ENCODE results near the gene ZBTB4.

The ZBTB4 gene, protein sequence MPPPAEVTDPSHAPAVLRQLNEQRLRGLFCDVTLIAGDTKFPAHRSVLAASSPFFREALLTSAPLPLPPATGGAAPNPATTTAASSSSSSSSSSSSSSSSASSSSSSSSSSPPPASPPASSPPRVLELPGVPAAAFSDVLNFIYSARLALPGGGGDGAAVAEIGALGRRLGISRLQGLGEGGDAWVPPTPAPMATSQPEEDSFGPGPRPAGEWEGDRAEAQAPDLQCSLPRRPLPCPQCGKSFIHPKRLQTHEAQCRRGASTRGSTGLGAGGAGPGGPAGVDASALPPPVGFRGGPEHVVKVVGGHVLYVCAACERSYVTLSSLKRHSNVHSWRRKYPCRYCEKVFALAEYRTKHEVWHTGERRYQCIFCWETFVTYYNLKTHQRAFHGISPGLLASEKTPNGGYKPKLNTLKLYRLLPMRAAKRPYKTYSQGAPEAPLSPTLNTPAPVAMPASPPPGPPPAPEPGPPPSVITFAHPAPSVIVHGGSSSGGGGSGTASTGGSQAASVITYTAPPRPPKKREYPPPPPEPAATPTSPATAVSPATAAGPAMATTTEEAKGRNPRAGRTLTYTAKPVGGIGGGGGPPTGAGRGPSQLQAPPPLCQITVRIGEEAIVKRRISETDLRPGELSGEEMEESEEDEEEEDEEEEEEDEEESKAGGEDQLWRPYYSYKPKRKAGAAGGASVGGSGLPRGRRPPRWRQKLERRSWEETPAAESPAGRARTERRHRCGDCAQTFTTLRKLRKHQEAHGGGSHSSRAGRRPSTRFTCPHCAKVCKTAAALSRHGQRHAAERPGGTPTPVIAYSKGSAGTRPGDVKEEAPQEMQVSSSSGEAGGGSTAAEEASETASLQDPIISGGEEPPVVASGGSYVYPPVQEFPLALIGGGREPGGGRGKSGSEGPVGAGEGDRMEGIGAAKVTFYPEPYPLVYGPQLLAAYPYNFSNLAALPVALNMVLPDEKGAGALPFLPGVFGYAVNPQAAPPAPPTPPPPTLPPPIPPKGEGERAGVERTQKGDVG

DNA sequence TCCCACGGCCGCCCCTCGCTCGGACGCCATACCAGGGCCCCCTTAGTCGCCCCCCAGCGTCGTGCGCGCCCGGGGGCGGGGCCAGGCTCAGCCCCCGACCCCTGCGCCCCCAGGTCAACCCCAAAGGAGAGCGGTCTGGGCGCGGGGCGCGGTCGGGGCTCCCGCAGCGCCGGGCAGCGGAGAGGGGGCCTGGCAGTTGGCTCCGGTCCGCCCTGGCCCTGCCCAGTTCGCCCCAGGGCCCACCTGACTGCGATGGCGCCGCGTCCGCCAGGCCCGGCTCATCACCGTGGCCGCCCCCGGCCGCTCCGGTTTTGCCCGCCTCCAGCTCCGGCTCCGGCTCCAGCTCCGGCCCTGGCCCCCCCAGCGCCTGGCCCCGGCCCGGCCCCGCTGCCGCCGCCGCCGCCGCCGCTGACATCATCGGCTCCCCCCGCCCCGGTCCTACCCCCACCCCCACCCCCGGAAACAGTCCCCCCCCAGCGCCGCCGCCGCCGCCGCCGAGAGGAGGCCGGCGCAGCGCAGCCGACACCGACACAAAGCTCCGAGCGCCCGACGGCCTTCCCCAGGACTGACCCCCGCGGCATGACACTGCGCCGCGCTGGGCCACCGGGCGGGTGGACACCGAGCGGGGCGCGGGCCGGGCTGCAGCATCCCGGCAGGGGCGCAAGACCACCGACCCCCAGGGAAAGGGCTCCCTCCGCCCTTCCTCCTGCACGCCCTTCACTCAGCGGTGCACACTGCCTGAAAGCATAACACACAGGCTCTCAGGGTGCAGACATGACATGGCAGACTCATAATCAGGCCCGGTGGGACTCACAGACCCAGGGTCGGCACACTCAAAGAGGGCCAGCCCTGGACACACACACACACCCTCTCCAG, at the start of gene ZBTB4:
ZBTB4 (minus strand) TSS at position 419 of the 876 bp plus-strand sequence. CDS start 12,830 bp downstream, outside the sequence.
- DNase-seq (ENCODE audit: low read depth in 1 of 2, low spot score in 1 of 2): peak; percentile 56 to 58

DNA sequence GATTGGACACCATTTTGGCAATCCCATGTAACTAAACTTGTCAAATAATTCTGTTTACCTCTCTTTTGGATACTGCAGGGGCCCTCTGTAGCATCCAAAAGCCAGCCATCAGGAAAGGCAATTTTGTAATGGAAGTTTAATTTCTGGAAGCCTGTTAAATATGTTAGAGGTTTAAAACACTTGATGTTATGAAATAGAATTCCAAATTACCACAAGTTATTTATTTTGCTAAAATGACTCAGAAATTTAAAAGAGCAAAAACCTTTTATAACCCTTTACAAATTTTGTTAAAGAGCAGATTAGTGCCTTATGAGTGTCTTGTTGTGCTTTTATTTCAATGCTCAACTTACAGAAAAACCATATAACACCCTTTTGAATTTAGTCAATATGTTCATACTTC, 49.4 kb upstream of the ZBTB4 start:
- no peak for DNase-seq (ENCODE audit: low read depth in 1 of 2, low spot score in 1 of 2)

DNA sequence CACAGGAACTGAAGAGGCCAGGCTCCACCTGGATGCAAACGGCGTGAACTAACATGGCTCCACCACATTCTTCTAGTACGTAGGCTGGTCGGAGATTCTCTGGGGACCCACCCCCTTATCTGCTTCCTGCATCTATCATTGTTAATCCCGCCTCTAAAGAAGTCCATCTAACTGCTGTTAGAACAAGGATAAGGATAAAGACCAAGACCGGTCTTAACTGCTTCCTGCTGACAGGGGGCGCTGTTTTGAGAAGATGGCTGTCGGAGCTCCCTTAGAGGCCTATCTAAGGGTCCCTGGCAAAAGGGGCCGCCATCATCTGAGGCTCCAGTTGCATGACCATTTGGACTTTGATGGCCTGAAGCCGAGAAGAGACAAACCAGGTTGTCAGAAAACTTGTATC, 43.6 kb upstream of the ZBTB4 start:
- peak in 1 of 2 donors; percentile 15 for DNase-seq (ENCODE audit: low read depth in 1 of 2, low spot score in 1 of 2)

DNA sequence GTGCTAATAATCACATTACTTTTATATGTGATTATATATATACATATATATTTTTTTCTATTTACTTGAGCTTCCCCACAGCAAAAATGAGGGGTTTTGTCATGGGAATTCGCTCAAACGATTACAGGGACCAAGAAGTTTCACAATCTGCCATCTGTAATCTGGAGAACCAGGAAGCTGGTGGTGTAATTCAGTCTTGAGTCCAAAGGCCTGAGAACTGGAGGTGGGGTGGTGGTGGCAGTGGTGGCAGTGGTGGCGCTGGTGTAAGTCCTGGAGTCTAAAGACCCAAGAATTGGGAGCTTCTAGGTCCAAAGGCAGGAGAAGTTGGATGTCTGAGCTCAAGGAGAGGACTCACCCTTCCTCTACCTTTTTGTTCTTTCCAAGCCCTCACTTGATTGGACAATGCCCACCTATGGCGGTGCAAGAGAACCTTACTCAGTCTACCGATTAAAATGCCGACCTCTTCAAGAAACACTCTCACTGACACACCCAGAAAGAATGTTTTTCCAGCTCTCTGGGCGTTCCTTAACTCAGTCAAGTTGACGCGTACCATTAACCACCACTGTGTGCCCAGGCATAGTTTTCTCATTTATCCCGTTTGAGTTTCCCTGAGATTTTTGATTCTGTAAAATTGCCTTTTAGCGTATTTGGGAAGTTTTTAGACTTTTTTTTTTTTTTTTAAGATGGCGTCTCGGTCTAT, 36.6 kb upstream of the ZBTB4 start:
- no peak for DNase-seq (ENCODE audit: low read depth in 1 of 2, low spot score in 1 of 2)

DNA sequence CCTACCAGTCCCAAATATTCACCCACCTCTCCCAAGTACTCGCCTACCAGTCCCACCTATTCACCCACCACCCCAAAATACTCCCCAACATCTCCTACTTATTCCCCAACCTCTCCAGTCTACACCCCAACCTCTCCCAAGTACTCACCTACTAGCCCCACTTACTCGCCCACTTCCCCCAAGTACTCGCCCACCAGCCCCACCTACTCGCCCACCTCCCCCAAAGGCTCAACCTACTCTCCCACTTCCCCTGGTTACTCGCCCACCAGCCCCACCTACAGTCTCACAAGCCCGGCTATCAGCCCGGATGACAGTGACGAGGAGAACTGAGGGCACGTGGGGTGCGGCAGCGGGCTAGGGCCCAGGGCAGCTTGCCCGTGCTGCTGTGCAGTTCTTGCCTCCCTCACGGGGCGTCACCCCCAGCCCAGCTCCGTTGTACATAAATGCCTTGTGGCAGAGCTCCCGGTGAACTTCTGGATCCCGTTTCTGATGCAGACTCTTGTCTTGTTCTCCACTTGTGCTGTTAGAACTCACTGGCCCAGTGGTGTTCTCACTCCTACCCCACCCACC, 34.5 kb upstream of the ZBTB4 start:
- DNase-seq (ENCODE audit: low read depth in 1 of 2, low spot score in 1 of 2): no peak

DNA sequence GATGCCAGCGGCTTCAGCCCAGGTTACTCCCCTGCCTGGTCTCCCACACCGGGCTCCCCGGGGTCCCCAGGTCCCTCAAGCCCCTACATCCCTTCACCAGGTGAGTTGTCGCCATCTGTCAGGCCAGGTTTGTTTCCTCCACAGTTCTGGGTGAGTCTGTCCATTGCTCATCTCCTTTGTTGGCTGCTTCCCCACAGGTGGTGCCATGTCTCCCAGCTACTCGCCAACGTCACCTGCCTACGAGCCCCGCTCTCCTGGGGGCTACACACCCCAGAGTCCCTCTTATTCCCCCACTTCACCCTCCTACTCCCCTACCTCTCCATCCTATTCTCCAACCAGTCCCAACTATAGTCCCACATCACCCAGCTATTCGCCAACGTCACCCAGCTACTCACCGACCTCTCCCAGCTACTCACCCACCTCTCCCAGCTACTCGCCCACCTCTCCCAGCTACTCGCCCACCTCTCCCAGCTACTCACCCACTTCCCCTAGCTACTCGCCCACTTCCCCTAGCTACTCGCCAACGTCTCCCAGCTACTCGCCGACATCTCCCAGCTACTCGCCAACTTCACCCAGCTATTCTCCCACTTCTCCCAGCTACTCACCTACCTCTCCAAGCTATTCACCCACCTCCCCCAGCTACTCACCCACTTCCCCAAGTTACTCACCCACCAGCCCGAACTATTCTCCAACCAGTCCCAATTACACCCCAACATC, 33.6 kb upstream of the ZBTB4 start:
- DNase-seq (ENCODE audit: low read depth in 1 of 2, low spot score in 1 of 2): no peak

DNA sequence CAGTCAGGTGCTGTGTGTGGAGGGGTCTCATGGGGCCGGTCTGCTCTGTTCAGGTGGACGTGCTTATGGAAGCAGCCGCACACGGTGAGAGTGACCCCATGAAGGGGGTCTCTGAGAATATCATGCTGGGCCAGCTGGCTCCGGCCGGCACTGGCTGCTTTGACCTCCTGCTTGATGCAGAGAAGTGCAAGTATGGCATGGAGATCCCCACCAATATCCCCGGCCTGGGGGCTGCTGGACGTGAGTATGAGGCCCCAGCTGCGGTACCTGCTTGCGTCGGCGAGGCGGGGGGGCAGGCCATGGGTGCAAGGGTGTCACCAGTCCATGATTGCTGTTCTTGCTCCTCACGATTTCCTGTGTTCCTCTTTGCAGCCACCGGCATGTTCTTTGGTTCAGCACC, 32.7 kb upstream of the ZBTB4 start:
- no peak for DNase-seq (ENCODE audit: low read depth in 1 of 2, low spot score in 1 of 2)

DNA sequence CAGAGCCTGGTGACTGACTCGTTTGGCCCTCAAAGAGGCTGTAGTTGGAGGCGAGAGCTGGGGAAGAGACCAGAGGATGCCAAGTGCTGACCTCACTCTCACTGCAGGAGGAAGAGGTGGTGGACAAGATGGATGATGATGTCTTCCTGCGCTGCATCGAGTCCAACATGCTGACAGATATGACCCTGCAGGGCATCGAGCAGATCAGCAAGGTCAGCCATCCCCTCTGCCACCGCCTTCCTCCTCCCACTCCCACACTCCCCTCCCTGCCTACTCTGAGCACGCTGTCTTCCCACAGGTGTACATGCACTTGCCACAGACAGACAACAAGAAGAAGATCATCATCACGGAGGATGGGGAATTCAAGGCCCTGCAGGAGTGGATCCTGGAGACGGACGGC, 31.7 kb upstream of the ZBTB4 start:
- no peak for DNase-seq (ENCODE audit: low read depth in 1 of 2, low spot score in 1 of 2)

DNA sequence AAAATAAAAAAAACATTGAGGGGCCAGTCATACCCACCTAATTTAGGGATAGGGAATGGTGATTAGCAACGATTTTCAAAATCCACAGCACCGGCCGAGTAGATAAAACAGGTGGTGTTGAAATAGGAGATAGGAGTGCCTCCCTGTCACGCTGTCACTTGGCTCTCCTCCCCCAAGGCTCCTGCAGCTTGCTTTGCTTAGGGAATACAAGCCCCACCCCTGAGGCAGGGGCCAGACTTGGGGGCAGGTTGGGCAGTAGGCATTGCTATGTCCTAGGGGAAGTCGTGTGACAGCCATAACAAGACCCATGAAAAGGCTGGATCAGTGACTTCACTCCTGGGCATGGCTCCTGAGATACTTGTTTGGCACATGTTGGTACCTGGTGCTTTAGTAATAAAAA, 30.5 kb upstream of the ZBTB4 start:
- DNase-seq (ENCODE audit: low read depth in 1 of 2, low spot score in 1 of 2): no peak

DNA sequence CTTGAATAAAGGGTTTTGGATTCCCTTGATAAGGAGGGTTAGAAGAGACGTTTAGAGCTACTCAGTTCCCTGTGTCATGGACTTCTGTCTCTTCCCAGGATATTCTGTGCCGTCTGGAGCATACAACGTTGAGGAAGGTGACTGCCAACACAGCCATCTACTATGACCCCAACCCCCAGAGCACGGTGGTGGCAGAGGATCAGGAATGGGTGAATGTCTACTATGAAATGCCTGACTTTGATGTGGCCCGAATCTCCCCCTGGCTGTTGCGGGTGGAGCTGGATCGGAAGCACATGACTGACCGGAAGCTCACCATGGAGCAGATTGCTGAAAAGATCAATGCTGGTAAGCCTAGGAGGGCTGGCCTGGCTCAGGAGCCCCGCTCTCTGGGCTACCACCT, 29.4 kb upstream of the ZBTB4 start:
- no peak for DNase-seq (ENCODE audit: low read depth in 1 of 2, low spot score in 1 of 2)

DNA sequence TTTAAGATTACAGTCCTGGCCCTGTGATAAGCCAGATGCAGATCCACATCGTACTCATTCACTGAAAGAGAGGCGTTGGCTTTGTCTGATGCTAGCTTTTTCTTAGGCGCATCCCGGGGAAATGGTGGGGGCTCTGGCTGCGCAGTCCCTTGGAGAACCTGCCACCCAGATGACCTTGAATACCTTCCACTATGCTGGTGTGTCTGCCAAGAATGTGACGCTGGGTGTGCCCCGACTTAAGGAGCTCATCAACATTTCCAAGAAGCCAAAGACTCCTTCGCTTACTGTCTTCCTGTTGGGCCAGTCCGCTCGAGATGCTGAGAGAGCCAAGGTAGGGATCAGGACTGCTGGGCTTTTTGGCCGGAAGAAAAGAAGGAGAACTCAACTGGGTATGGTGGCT, 28.7 kb upstream of the ZBTB4 start:
- DNase-seq (ENCODE audit: low read depth in 1 of 2, low spot score in 1 of 2): no peak

DNA sequence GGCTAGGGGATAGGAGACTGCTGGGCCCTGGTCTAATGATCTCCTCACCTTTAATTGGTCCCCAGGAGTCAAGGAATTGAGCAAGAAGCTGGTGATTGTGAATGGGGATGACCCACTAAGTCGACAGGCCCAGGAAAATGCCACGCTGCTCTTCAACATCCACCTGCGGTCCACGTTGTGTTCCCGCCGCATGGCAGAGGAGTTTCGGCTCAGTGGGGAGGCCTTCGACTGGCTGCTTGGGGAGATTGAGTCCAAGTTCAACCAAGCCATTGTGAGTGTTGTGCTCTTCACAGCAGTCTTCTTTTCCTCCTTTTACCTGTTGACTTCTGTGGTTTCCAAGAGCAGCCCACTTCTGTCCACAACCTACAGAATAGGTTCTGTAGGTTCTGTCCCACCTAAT, 24.1 kb upstream of the ZBTB4 start:
- no peak for DNase-seq (ENCODE audit: low read depth in 1 of 2, low spot score in 1 of 2)

DNA sequence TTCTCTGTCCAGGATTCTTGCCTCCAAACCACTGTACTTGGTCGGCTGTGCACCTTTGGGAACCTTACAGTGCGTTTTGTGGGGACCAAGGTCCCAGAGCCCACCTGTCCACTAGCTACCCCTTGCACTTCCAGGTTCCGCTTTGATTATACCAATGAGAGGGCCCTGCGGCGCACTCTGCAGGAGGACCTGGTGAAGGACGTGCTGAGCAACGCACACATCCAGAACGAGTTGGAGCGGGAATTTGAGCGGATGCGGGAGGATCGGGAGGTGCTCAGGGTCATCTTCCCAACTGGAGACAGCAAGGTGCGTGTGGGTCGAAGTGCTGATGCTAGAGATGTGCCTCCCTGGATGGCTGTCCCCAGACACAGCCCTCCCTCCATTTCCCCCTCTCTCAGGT, 23.6 kb upstream of the ZBTB4 start:
- DNase-seq (ENCODE audit: low read depth in 1 of 2, low spot score in 1 of 2): no peak

DNA sequence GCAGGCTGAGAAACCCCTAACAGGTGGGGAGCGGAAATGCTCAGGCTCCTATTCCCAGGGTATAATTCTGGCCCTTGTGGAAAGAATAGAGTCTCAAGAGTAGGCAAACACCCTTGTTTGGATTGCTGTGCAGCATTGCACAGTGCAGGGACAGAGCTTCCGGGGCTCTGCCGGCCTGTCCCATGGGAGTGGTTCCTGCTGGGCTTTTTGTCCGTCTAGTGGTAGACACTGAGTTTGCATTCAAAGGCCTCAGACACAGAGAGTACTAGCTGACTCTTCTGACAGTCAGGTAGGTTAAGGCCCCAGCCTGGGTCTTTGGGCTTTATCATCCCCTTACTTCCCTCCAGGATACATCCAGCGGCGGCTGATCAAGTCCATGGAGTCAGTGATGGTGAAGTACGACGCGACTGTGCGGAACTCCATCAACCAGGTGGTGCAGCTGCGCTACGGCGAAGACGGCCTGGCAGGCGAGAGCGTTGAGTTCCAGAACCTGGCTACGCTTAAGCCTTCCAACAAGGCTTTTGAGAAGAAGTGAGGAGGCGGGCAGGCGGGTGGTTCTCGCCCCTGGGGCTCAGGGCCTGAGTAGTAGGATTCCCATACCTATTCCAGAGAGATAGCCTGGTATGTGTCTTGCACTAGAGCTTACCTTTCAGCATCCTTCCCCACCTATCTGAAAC, 22.9 kb upstream of the ZBTB4 start:
- DNase-seq (ENCODE audit: low read depth in 1 of 2, low spot score in 1 of 2): no peak

DNA sequence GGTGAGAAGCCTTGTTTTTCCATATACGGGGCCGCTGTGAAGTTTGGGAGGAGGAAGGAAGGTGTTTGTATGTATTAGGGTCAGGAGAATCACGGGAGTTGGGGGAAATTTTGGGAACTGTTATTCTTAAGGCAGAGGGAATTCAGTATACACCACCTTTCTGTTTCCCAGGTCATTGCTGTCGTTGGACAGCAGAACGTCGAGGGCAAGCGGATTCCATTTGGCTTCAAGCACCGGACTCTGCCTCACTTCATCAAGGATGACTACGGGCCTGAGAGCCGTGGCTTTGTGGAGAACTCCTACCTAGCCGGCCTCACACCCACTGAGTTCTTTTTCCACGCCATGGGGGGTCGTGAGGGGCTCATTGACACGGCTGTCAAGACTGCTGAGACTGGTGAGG, 22.3 kb upstream of the ZBTB4 start:
- no peak for DNase-seq (ENCODE audit: low read depth in 1 of 2, low spot score in 1 of 2)

DNA sequence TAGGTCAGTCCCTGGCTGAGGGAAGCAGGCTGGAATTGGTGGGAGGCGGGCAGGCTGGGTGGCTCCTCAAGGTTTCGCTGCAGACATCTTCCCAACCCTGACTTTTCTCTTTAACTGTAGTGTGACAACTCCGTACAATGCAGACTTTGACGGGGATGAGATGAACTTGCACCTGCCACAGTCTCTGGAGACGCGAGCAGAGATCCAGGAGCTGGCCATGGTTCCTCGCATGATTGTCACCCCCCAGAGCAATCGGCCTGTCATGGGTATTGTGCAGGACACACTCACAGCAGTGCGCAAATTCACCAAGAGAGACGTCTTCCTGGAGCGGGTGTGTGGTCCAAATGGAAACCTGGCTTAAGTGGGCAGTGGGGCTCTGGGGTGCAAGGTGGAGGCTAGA, 19.7 kb upstream of the ZBTB4 start:
- DNase-seq (ENCODE audit: low read depth in 1 of 2, low spot score in 1 of 2): no peak

DNA sequence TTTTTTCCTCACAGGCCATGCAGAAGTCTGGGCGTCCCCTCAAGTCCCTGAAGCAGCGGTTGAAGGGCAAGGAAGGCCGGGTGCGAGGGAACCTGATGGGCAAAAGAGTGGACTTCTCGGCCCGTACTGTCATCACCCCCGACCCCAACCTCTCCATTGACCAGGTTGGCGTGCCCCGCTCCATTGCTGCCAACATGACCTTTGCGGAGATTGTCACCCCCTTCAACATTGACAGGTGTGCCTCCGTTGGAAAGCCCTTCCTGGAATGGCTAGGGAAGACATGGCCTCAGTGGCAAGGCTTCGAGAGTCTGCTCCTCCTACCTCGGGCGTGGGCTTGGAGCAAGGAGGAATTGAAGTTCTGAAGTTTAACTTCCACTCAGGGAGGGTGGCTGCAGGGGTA, 18.2 kb upstream of the ZBTB4 start:
- DNase-seq (ENCODE audit: low read depth in 1 of 2, low spot score in 1 of 2): no peak

DNA sequence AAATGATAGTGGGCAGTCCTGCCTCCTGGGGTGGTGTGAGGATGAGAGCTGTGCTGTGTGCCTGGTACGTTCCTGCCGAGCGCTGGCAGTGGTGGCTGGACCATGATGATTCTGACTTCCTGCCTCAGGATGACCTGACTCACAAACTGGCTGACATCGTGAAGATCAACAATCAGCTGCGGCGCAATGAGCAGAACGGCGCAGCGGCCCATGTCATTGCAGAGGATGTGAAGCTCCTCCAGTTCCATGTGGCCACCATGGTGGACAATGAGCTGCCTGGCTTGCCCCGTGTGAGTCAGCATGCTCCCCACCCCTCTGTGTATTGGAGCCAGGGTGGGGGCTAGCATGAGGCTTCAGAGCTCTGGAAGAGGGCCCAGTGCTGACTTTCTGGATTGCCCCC, 17.8 kb upstream of the ZBTB4 start:
- DNase-seq (ENCODE audit: low read depth in 1 of 2, low spot score in 1 of 2): no peak

All from stimulated activated CD4-positive, alpha-beta T cell treated with anti-CD3 and anti-CD28 coated beads, Interleukin-15, amount 100 ng/mL, for 1 hour (primary cell).